ENCODE results near the gene OR5B21.

- TF ChIP-seq CTCF (IDR thresholded peaks at IDR 0.05) (no peak), POLR2A (IDR thresholded peaks at IDR 0.05) (no peak)
Observed at GRCh38 chr11:58525037-58525614, 17.2 kb upstream of the OR5B21 start.
